Hepatocyte (in vitro differentiated cells): ENCODE data around the gene DDX21. TPM values are rescaled to one million over a fixed set of nuclear protein-coding genes. Genes with fewer than 3 reads are reported as not detected.

Experiments used
- DNase-seq: peaks from one replicate; pipeline ENCODE4 v3.0.0-alpha.2; 2016; ENCODE audit warnings: low spot score
- H2AFZ ChIP-seq: fragments of 200-600 bp; sonication (generic); 2 replicates; pipeline ENCODE4 v1.6.0; 2016; ENCODE audit warnings: antibody characterized with exemption, mild to moderate bottlenecking
- H3K27ac ChIP-seq: fragments of 200-600 bp; sonication (generic); 2 replicates; pipeline ENCODE4 v1.5.1; 2016; ENCODE audit warnings: mild to moderate bottlenecking
- H3K27me3 ChIP-seq: fragments of 200-600 bp; sonication (generic); 2 replicates; pipeline ENCODE4 v1.6.1; 2016
- H3K36me3 ChIP-seq: fragments of 200-600 bp; sonication (generic); replicated peaks from 2 replicates; pipeline ENCODE4 v1.5.1; 2016; ENCODE audit warnings: low read depth; ENCODE audit not compliant: insufficient read depth
- H3K4me1 ChIP-seq: fragments of 200-600 bp; sonication (generic); 2 replicates; pipeline ENCODE4 v1.5.1; 2016; ENCODE audit warnings: mild to moderate bottlenecking, moderate library complexity; ENCODE audit not compliant: insufficient read depth
- H3K4me2 ChIP-seq: fragments of 200-600 bp; sonication (generic); 2 replicates; pipeline ENCODE4 v1.6.0; 2016
- H3K4me3 ChIP-seq: fragments of 200-600 bp; sonication (generic); 2 replicates; pipeline ENCODE4 v1.5.1; 2016; ENCODE audit warnings: mild to moderate bottlenecking
- H3K79me2 ChIP-seq: fragments of 200-600 bp; sonication (generic); 2 replicates; pipeline ENCODE4 v1.6.0; 2017; ENCODE audit warnings: mild to moderate bottlenecking
- H3K9me2 ChIP-seq: fragments of 200-600 bp; sonication (generic); replicated peaks from 2 replicates; pipeline ENCODE4 v1.6.0; 2017; ENCODE audit warnings: mild to moderate bottlenecking; ENCODE audit not compliant: insufficient read depth
- H3K9me3 ChIP-seq: fragments of 200-600 bp; sonication (generic); 2 replicates; pipeline ENCODE4 v1.5.1; 2016; ENCODE audit warnings: low read depth, mild to moderate bottlenecking
- H4K20me1 ChIP-seq: fragments of 200-600 bp; sonication (generic); 2 replicates; pipeline ENCODE4 v1.6.0; 2016; ENCODE audit warnings: mild to moderate bottlenecking; ENCODE audit not compliant: insufficient read depth, poor library complexity, severe bottlenecking
- CTCF ChIP-seq: fragments of 200-600 bp; sonication (generic); IDR thresholded peaks from 2 replicates; pipeline ENCODE4 v1.5.1; 2016; ENCODE audit warnings: antibody characterized with exemption, mild to moderate bottlenecking; ENCODE audit not compliant: poor library complexity
- EZH2 ChIP-seq: fragments of 200-600 bp; sonication (generic); IDR thresholded peaks from 2 replicates; pipeline ENCODE4 v1.6.1; 2016; ENCODE audit warnings: antibody characterized with exemption, mild to moderate bottlenecking, borderline replicate concordance
- EZH2phosphoT487 ChIP-seq: fragments of 200-600 bp; sonication (generic); IDR thresholded peaks from one replicate; pipeline ENCODE4 v1.6.1; 2018; ENCODE audit warnings: antibody characterized with exemption, mild to moderate bottlenecking, low read depth, moderate library complexity; ENCODE audit not compliant: unreplicated experiment, severe bottlenecking
- WGBS: methylation state at CpG from one replicate; pipeline ENCODE4 v1.1.6; 2016; ENCODE audit warnings: low lambda C conversion rate; ENCODE audit errors: missing lambda C conversion rate; 5-methylcytosine and 5-hydroxymethylcytosine counted together
- polyA plus RNA-seq: library from polyadenylated mRNA; unstranded; fragments of >200 nt; fragmentation: Nextera tagmentation; extraction: Ambion mirVana; gene quantifications from 2 replicates; pipeline ENCODE4 v1.2.1, GENCODE V29; 2016
- small RNA-seq: library from RNA; depleted of rRNA; stranded (forward); fragments of <200 nt; gene quantifications from one replicate; pipeline ENCODE3, GENCODE V24; 2014
- total RNA-seq: library from RNA; depleted of rRNA; stranded (reverse); fragments of >200 nt; gene quantifications from 2 replicates; pipeline ENCODE4 v1.2.3, GENCODE V29; 2014

Gene DDX21
- total and polyA plus RNA-seq, 2 experiments from 2014 or later, result 15.8 to 55.7 TPM

- Histone ChIP-seq H2AFZ (no peak overlapping the region), H3K27me3 (peaks cover 3% of the 10 kb centered on the region), H3K79me2 (no peaks in the 10 kb centered on the region), H3K36me3 (no peaks in the 10 kb centered on the region), H3K27ac (no peak overlapping the region), H3K4me2 (no peak overlapping the region), H3K9me2 (no peaks in the 10 kb centered on the region), H3K9me3 (no peaks in the 10 kb centered on the region), H4K20me1 (no peaks in the 10 kb centered on the region), H3K4me3 (no peak overlapping the region), H3K4me1 (no peaks in the 10 kb centered on the region)
- no peak for TF ChIP-seq EZH2
- no peak for TF ChIP-seq CTCF
- DNase-seq, result no peak
- WGBS, result over 99% methylated on average over 19 of the region's 19 CpGs
Measured at GRCh38 chr10:69022611-69023010, 66.6 kb downstream of the DDX21 start.

GRCh38 chr10:69025370-69025896, 69.5 kb downstream of the DDX21 start:
- H2AFZ ChIP-seq, result no peak overlapping the region
- TF ChIP-seq EZH2, result no peak
- no peak for TF ChIP-seq CTCF
- TF ChIP-seq EZH2phosphoT487, result peak; percentile 88
- no peaks in the 10 kb centered on the region for H3K79me2 ChIP-seq
- H4K20me1 ChIP-seq, result no peaks in the 10 kb centered on the region
- no peak overlapping the region for H3K27ac ChIP-seq
- no peaks in the 10 kb centered on the region for H3K9me3 ChIP-seq
- 53% methylated on average over 4 of the region's 4 CpGs for WGBS
- no peak overlapping the region for H3K4me2 ChIP-seq
- H3K9me2 ChIP-seq, result no peaks in the 10 kb centered on the region
- H3K4me3 ChIP-seq, result no peak overlapping the region
- DNase-seq, result no peak
- H3K36me3 ChIP-seq, result no peaks in the 10 kb centered on the region
- H3K27me3 ChIP-seq, result peaks cover 3% of the 10 kb centered on the region
- no peaks in the 10 kb centered on the region for H3K4me1 ChIP-seq

DNA sequence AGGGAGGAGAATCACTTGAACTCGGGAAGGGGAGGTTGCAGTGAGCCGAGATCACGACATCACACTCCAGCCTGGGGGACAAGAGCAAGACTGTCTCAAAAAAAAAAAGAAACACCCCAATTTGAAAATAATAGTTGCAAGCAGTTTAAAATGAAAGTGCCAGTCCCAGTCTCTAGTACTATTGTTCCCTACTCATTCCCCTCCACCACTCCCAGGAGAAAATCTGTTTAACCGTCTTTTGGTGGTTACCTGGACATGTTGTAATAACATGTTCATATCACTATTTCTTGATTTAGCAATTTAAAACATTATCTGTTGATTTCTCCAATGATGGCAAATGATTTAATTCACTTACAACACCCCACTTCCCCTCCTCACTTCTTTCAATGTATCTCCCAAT, 77.3 kb downstream of the DDX21 start:
- no peak for DNase-seq
- Histone ChIP-seq H3K4me1 (no peaks in the 10 kb centered on the region), H3K9me2 (no peaks in the 10 kb centered on the region), H3K4me2 (no peak overlapping the region), H3K79me2 (no peaks in the 10 kb centered on the region), H3K27me3 (no peaks in the 10 kb centered on the region), H3K9me3 (no peaks in the 10 kb centered on the region), H4K20me1 (no peaks in the 10 kb centered on the region), H3K27ac (no peak overlapping the region), H2AFZ (no peak overlapping the region), H3K4me3 (no peak overlapping the region), H3K36me3 (no peaks in the 10 kb centered on the region)
- WGBS, result 78% methylated on average over 4 of the region's 4 CpGs
- TF ChIP-seq EZH2, result no peak
- TF ChIP-seq CTCF, result no peak
- no peak for TF ChIP-seq EZH2phosphoT487

Small RNA genes lying within 50 kb of the gene (small RNA-seq; reads per million reads assigned to genes)
- gene RNU6-571P, result not detected

Other genes starting within 250 kb of the DDX21 start
- 51.3 and 62.3 TPM in 2 replicates for gene CCAR1, start 234.9 kb upstream of the DDX21 start, total RNA-seq
- gene CCAR1, start 234.9 kb upstream of the DDX21 start, polyA plus RNA-seq, result 58.9 and 61.8 TPM in 2 replicates
- gene STOX1, start 128.6 kb upstream of the DDX21 start, total RNA-seq, result 5.5 and 6.4 TPM in 2 replicates
- gene STOX1, start 128.6 kb upstream of the DDX21 start, polyA plus RNA-seq, result 1.6 and 3.7 TPM in 2 replicates
- 40.5 and 40.9 TPM in 2 replicates for gene DDX50, start 54.9 kb upstream of the DDX21 start, total RNA-seq
- gene DDX50, start 54.9 kb upstream of the DDX21 start, polyA plus RNA-seq, result 19.5 and 21.6 TPM in 2 replicates
- 32.6 and 40.5 TPM in 2 replicates for gene KIFBP, start 32.6 kb downstream of the DDX21 start, total RNA-seq
- 33.8 and 35.1 TPM in 2 replicates for gene KIFBP, start 32.6 kb downstream of the DDX21 start, polyA plus RNA-seq
- 0.68 and 2.5 TPM in 2 replicates for gene SRGN, start 131.9 kb downstream of the DDX21 start, total RNA-seq
- gene SRGN, start 131.9 kb downstream of the DDX21 start, polyA plus RNA-seq, result 0.36 TPM in 1 of 2 replicates, not detected in the other
- 51.7 and 57.6 TPM in 2 replicates for gene VPS26A, start 168.0 kb downstream of the DDX21 start, total RNA-seq
- 58.7 and 71.2 TPM in 2 replicates for gene VPS26A, start 168.0 kb downstream of the DDX21 start, polyA plus RNA-seq
- gene SUPV3L1, start 224.1 kb downstream of the DDX21 start, total RNA-seq, result 25.2 and 27.6 TPM in 2 replicates
- 25.9 and 27.9 TPM in 2 replicates for gene SUPV3L1, start 224.1 kb downstream of the DDX21 start, polyA plus RNA-seq